Common myeloid progenitor, CD34-positive (primary cell): Measurements from ENCODE around the gene ZNF358.

Source experiments
- CTCF ChIA-PET: fragments of 350-600 bp; sonication (Branson Sonifier 250); formaldehyde crosslinking; loops from one replicate; lab custom pipeline; 2021; ENCODE audit warnings: antibody characterized with exemption; lab: Charles Lee
- POLR2A ChIA-PET: fragments of 350-600 bp; sonication (Branson Sonifier 250); formaldehyde crosslinking; loops from one replicate; lab custom pipeline; 2021; ENCODE audit warnings: antibody characterized with exemption; lab: Charles Lee
- DNase-seq, 3 donors: peaks; one replicate each; pipeline versions ENCODE4 v3.0.0 to v3.0.0-alpha.2; 2013
- H3K27ac ChIP-seq, 2 experiments: 1 replicate in 1 of 2; 2 replicates in 1 of 2; pipeline ENCODE4 v1.7.0; 2013; ENCODE audit warnings: inconsistent platforms in 2 of 2, low read length in 2 of 2, mild to moderate bottlenecking in 2 of 2, low read depth in 1 of 2, moderate library complexity in 1 of 2; ENCODE audit not compliant: severe bottlenecking in 2 of 2, insufficient read depth in 1 of 2, poor library complexity in 1 of 2
- H3K27me3 ChIP-seq, 5 experiments: replicated peaks in 2 of 5; 1 replicate in 3 of 5; 2 replicates in 2 of 5; pipeline versions ENCODE4 v1.6.1 to v1.7.0; 2013; ENCODE audit warnings: low read length in 4 of 5, mild to moderate bottlenecking in 2 of 5, moderate library complexity in 2 of 5, inconsistent platforms in 1 of 5; ENCODE audit not compliant: insufficient read depth in 5 of 5, control insufficient read depth in 4 of 5
- H3K36me3 ChIP-seq, 4 experiments: 1 replicate in 2 of 4; 2 replicates in 2 of 4; pipeline versions ENCODE4 v1.6.1 to v1.7.0; 2013; ENCODE audit warnings: low read length in 3 of 4, control low read depth in 1 of 4, mild to moderate bottlenecking in 1 of 4; ENCODE audit not compliant: control insufficient read depth in 4 of 4, insufficient read depth in 4 of 4
- H3K4me1 ChIP-seq, 4 experiments: 1 replicate in 3 of 4; 2 replicates in 1 of 4; pipeline versions ENCODE4 v1.6.1 to v1.7.1; 2013; ENCODE audit warnings: low read length in 3 of 4, mild to moderate bottlenecking in 3 of 4, control low read depth in 1 of 4, inconsistent platforms in 1 of 4, moderate library complexity in 1 of 4; ENCODE audit not compliant: control insufficient read depth in 4 of 4, insufficient read depth in 4 of 4; ENCODE audit errors: control extremely low read depth in 1 of 4
- H3K4me3 ChIP-seq, 7 experiments: 1 replicate in 4 of 7; 2 replicates in 3 of 7; pipeline versions ENCODE4 v1.5.1 to v1.7.0; 2013; ENCODE audit warnings: mild to moderate bottlenecking in 7 of 7, low read length in 6 of 7, moderate library complexity in 6 of 7, inconsistent platforms in 2 of 7, low read depth in 2 of 7, control low read depth in 1 of 7; ENCODE audit not compliant: insufficient read depth in 4 of 7, control insufficient read depth in 1 of 7; ENCODE audit errors: extremely low read depth in 1 of 7
- H3K9me3 ChIP-seq, 5 experiments: 1 replicate in 4 of 5; 2 replicates in 1 of 5; pipeline versions ENCODE4 v1.6.1 to v1.7.1; 2013; ENCODE audit warnings: low read length in 4 of 5, mild to moderate bottlenecking in 2 of 5, inconsistent platforms in 1 of 5, low read depth in 1 of 5, moderate library complexity in 1 of 5; ENCODE audit not compliant: control insufficient read depth in 4 of 5, insufficient read depth in 2 of 5; ENCODE audit errors: control extremely low read depth in 1 of 5
- WGBS: methylation state at CpG from one replicate; pipeline ENCODE4 v1.1.5; 2013; ENCODE audit not compliant: insufficient coverage; 5-methylcytosine and 5-hydroxymethylcytosine counted together

ZNF358 gene

GRCh38 chr19:7542556-7543348 is 26.8 kb downstream of the ZNF358 start:
- Histone ChIP-seq H3K4me3 (no peak overlapping the region), H3K36me3 (peaks cover 0 to 46% (median 30%) of the 10 kb centered on the region in 4 experiments), H3K27ac (no peak overlapping the region), H3K4me1 (peaks cover 5 to 36% (median 27%) of the 10 kb centered on the region in 4 experiments), H3K27me3 (no peaks in the 10 kb centered on the region), H3K9me3 (no peaks in the 10 kb centered on the region)
- no peak for DNase-seq
- POLR2A ChIA-PET, result no interaction called here
- 99% methylated on average over 22 of the region's 24 CpGs for WGBS
- CTCF ChIA-PET, result no interaction called here

DNA sequence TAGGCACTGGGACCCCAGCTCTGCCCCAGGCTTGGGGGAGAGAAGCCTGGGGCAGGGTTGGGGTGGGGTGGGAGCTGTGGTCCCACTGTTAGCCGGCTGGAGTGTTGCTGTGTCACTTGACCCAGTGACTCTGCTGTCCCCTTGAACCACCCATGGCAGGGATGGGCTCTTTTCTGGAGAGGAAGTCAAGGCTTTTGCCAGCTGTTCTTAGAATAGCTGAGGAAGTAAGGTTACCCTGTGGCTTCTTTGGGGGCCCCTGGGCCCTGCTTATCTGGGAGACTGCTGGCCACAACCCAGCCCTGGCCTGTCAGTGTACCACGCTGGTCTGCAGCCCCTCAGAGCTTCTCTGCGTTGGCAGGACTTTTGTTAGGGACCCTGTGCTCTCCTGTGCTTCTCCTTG is 28.7 kb downstream of the ZNF358 start:
- 0% methylated on average over 3 of the region's 3 CpGs for WGBS
- Histone ChIP-seq H3K27me3 (no peaks in the 10 kb centered on the region), H3K36me3 (peaks cover 0 to 36% (median 24%) of the 10 kb centered on the region in 4 experiments), H3K4me3 (peak overlapping the region in 4 of 7 experiments; percentile 4 to 48 (median 21)), H3K4me1 (peaks cover 5 to 36% (median 27%) of the 10 kb centered on the region in 4 experiments), H3K9me3 (no peaks in the 10 kb centered on the region), H3K27ac (peak overlapping the region in 1 of 2 experiments; percentile 34)
- ChIA-PET POLR2A (interaction anchor here (0.6 to 1.3 kb wide), 2 partner anchors 29 to 120 kb away, joined by 3 to 4 read pairs; partner anchors contain the start of gene ZNF358), CTCF (interaction anchor here (1.2 kb wide), 1 partner anchor 28 kb away, joined by 3 read pairs; no protein-coding TSS in a partner anchor)
- DNase-seq, result peak; percentile 34 to 71 (median 67)

DNA sequence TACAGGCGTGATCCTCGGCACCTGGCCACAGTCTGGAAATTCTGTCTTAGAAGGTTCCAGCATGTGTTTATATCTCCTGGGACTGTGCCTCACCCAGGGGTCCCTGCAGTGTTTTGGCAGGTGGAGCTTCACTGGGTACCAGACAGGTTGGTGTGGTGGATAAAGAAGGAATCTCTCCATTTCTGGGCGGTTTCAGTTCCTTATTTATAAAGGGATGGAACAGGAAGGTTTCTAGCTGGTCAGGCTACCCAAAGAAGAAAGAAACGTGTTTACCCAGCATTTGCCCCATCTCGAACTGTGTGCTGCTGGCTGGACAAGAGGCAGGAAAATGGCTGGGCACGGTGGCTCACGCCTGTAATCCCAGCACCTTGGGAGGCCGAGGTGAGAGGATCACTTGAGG is 29.4 kb downstream of the ZNF358 start:
- H3K27me3 ChIP-seq, result no peaks in the 10 kb centered on the region
- no peak for DNase-seq
- WGBS, result 83% methylated on average over 8 of the region's 8 CpGs
- peak overlapping the region in 2 of 7 experiments; percentile 4 to 48 for H3K4me3 ChIP-seq
- H3K9me3 ChIP-seq, result no peaks in the 10 kb centered on the region
- H3K36me3 ChIP-seq, result peaks cover 0 to 37% (median 24%) of the 10 kb centered on the region in 4 experiments
- peaks cover 5 to 36% (median 27%) of the 10 kb centered on the region in 4 experiments for H3K4me1 ChIP-seq
- POLR2A ChIA-PET, result interaction anchor here (1.3 kb wide), 1 partner anchor 29 kb away, joined by 4 read pairs; the partner anchor contains the start of gene ZNF358
- CTCF ChIA-PET, result interaction anchor here (0.6 to 1.0 kb wide), 2 partner anchors 23 to 393 kb away, joined by 4 read pairs; no protein-coding TSS in a partner anchor
- no peak overlapping the region for H3K27ac ChIP-seq

- CTCF ChIA-PET, result interaction anchor here (0.6 to 1.2 kb wide), 3 partner anchors 22 to 394 kb away, joined by 4 to 5 read pairs (median 4); a partner anchor contains a TSS
- Histone ChIP-seq H3K9me3 (no peaks in the 10 kb centered on the region), H3K27me3 (no peaks in the 10 kb centered on the region), H3K4me1 (peaks cover 5 to 36% (median 27%) of the 10 kb centered on the region in 4 experiments), H3K27ac (no peak overlapping the region), H3K36me3 (peaks cover 0 to 37% (median 24%) of the 10 kb centered on the region in 4 experiments), H3K4me3 (no peak overlapping the region)
- no CpG with 5 or more reads among the region's 1 CpG for WGBS
- POLR2A ChIA-PET, result no interaction called here
- peak in 1 of 3 donors; percentile 19 for DNase-seq
Observed at GRCh38 chr19:7545904-7546303, 30.0 kb downstream of the ZNF358 start.

GRCh38 chr19:7547159-7547558 is 31.3 kb downstream of the ZNF358 start:
- Histone ChIP-seq H3K27me3 (no peaks in the 10 kb centered on the region), H3K27ac (no peak overlapping the region), H3K4me3 (no peak overlapping the region), H3K9me3 (no peaks in the 10 kb centered on the region), H3K36me3 (peaks cover 0 to 28% (median 15%) of the 10 kb centered on the region in 4 experiments), H3K4me1 (peaks cover 5 to 36% (median 27%) of the 10 kb centered on the region in 4 experiments)
- ChIA-PET POLR2A (interaction anchor here (0.6 kb wide), 1 partner anchor 880 kb away, joined by 4 read pairs; no protein-coding TSS in a partner anchor), CTCF (no interaction called here)
- 100% methylated on average over 1 of the region's 3 CpGs for WGBS
- no peak for DNase-seq

- H3K9me3 ChIP-seq, result no peaks in the 10 kb centered on the region
- no peaks in the 10 kb centered on the region for H3K27me3 ChIP-seq
- H3K36me3 ChIP-seq, result peaks cover 0 to 24% (median 14%) of the 10 kb centered on the region in 4 experiments
- POLR2A ChIA-PET, result no interaction called here
- H3K4me1 ChIP-seq, result peaks cover 5 to 21% (median 18%) of the 10 kb centered on the region in 4 experiments
- H3K27ac ChIP-seq, result no peak overlapping the region
- no peak overlapping the region for H3K4me3 ChIP-seq
- no peak for DNase-seq
- WGBS, result 93% methylated on average over 26 of the region's 36 CpGs
- CTCF ChIA-PET, result no interaction called here
Observed at GRCh38 chr19:7549429-7550148, 33.7 kb downstream of the ZNF358 start.
